Activated CD4-positive, alpha-beta T cell treated with anti-CD3 and anti-CD28 coated beads for 4 hours (primary cell): ENCODE data around the gene TBC1D3H.
"Not testable (repeated sequence)": the region's sequence is repeated elsewhere in the genome, so short reads cannot be mapped to it uniquely, and the experiment has no call there.

Experiments used
- DNase-seq, 2 donors: peaks; one replicate each; pipeline ENCODE4 v3.0.0-alpha.2; 2020

The TBC1D3H gene

GRCh38 chr17:36388385-36389245 lies at the start of gene TBC1D3H:
TBC1D3H (minus strand) TSS chr17:36388435; CDS start chr17:36386895, 1,540 bp downstream.
- DNase-seq = not testable (repeated sequence)

GRCh38 chr17:36428891-36429290 lies 40.7 kb upstream of the TBC1D3H start:
- DNase-seq = not testable (repeated sequence)

- not testable (repeated sequence) for DNase-seq
Measured at GRCh38 chr17:36415180-36415941, 27.1 kb upstream of the TBC1D3H start.

- not testable (repeated sequence) for DNase-seq
Measured at GRCh38 chr17:36390943-36391645, 2.9 kb upstream of the TBC1D3H start.

- not testable (repeated sequence) for DNase-seq
Measured at GRCh38 chr17:36375938-36376337, 12.3 kb downstream of the TBC1D3H start.

GRCh38 chr17:36362496-36362895 lies 25.7 kb downstream of the TBC1D3H start:
- not testable (repeated sequence) for DNase-seq
